Measurements from ENCODE around the gene MAEL. TPM values are rescaled to one million over a fixed set of nuclear protein-coding genes. Genes with fewer than 3 reads are reported as not detected.

Gene MAEL
- total RNA-seq, 1 experiment from 2014 or later = not detected

DNA sequence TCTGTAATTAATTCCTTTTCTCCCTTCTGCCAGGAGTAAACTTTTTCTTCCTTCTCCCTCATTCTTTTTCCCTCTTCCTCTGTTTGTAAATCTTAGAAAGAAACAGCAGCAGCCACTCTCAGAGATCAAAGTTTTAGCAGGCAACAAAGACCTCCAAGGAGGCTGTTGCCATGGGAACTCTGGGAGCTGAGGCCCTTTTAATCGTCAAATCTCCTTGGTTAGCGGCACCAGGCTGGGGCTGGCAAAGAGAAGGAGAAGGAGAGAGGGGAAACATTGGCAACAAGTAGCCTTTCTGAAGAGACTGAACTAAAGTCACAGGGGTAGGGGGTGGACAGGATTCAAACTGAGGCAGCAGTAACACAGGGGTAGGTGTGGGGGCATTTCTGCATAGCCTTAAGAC lies 38.9 kb upstream of the MAEL start:
- no peak for TF ChIP-seq EZH2phosphoT487 (IDR thresholded peaks at IDR 0.05; ENCODE audit: borderline replicate concordance, low read length)
- no peak for TF ChIP-seq CTCF (conservative IDR thresholded peaks at IDR 0.05; ENCODE audit: low read depth, low read length)
- TF ChIP-seq EZH2 (IDR thresholded peaks at IDR 0.05; ENCODE audit: low read length, unreplicated experiment) = no peak
- POLR2A ChIA-PET (ENCODE audit: unreplicated experiment) = no interaction called here
- no peaks in the 10 kb centered on the region for H3F3A ChIP-seq (ENCODE audit: low read length, unreplicated experiment)
- H3K9me2 ChIP-seq (replicated peaks; ENCODE audit: low read length) = no peaks in the 10 kb centered on the region
- no peaks in the 10 kb centered on the region for H3K79me2 ChIP-seq (ENCODE audit: low read length)
- no peaks in the 10 kb centered on the region for H3K9me3 ChIP-seq (ENCODE audit: low read length)
- intact Hi-C loops (cut with micrococcal nuclease) = no loop called here
- DNase-seq = no peak
- H3K4me2 ChIP-seq (ENCODE audit: low read length) = no peak overlapping the region
- H3K27me3 ChIP-seq (ENCODE audit: low read length) = peaks cover 56% of the 10 kb centered on the region
- no peak for ATAC-seq
- H3K9ac ChIP-seq (ENCODE audit: low read length) = no peak overlapping the region
- H4K20me1 ChIP-seq (ENCODE audit: low read length) = no peaks in the 10 kb centered on the region
- no peak overlapping the region for H2AFZ ChIP-seq (ENCODE audit: low read length)
- no peaks in the 10 kb centered on the region for H3K36me3 ChIP-seq (ENCODE audit: low read depth, low read length)
- no peak overlapping the region for H3K4me3 ChIP-seq (ENCODE audit: low read length)
- H3K4me1 ChIP-seq (ENCODE audit: insufficient read depth, low read length) = peaks cover 13% of the 10 kb centered on the region
- BruUV-seq (replicated peaks) = no TSS peak
- CTCF ChIA-PET = no interaction called here
- H3K27ac ChIP-seq (ENCODE audit: low read length) = no peak overlapping the region

GRCh38 chr1:166951050-166951449 lies 38.0 kb upstream of the MAEL start:
- intact Hi-C loops (cut with micrococcal nuclease) = no loop called here
- BruUV-seq (replicated peaks) = no TSS peak
- Histone ChIP-seq H3K36me3 (ENCODE audit: low read depth, low read length) (no peaks in the 10 kb centered on the region), H3K27ac (ENCODE audit: low read length) (no peak overlapping the region), H3K9ac (ENCODE audit: low read length) (no peak overlapping the region), H2AFZ (ENCODE audit: low read length) (no peak overlapping the region), H3K9me2 (replicated peaks; ENCODE audit: low read length) (no peaks in the 10 kb centered on the region), H3K4me1 (ENCODE audit: insufficient read depth, low read length) (peaks cover 13% of the 10 kb centered on the region), H3K4me2 (ENCODE audit: low read length) (no peak overlapping the region), H4K20me1 (ENCODE audit: low read length) (no peaks in the 10 kb centered on the region), H3K4me3 (ENCODE audit: low read length) (no peak overlapping the region), H3F3A (ENCODE audit: low read length, unreplicated experiment) (no peaks in the 10 kb centered on the region), H3K27me3 (ENCODE audit: low read length) (peaks cover 54% of the 10 kb centered on the region), H3K9me3 (ENCODE audit: low read length) (no peaks in the 10 kb centered on the region), H3K79me2 (ENCODE audit: low read length) (no peaks in the 10 kb centered on the region)
- POLR2A ChIA-PET (ENCODE audit: unreplicated experiment) = no interaction called here
- CTCF ChIA-PET = no interaction called here
- TF ChIP-seq CTCF (conservative IDR thresholded peaks at IDR 0.05; ENCODE audit: low read depth, low read length) (no peak), EZH2phosphoT487 (IDR thresholded peaks at IDR 0.05; ENCODE audit: borderline replicate concordance, low read length) (no peak), EZH2 (IDR thresholded peaks at IDR 0.05; ENCODE audit: low read length, unreplicated experiment) (no peak)
- DNase-seq = no peak
- ATAC-seq = no peak

DNA sequence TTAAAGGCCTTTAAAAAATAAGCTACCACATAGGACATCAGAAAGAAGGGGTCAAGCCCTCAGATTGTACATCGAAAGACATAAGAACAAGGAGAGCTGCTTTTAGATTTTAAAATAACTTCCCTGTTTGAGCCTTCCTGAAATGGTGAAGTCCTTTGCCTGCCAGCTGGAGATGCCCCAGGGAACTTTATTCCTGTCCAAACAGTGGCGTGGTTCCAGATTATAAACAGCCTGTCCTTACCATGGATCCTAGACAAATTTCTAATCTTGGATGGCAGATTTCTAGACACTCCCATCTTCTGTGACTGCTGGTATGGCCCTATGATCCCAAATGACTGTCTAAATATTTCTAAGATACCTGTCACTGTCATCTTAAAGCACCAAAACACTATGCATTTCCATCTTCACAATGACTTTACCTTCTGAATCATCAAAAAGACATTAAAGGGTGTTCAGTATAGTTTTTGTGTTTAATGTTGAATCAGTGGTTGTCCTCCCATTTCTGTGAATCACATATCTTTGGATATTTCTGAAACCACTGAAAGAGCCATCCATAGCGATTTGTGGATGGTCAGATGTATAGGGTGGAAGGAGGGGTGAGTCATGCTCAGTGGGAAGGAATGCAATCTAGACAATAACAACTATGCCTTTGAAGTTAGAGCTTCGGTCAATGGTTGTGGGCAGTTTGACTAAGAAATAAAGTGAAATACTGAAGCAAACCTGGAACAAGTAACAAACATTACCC lies 36.9 kb upstream of the MAEL start:
- intact Hi-C loops (cut with micrococcal nuclease) = no loop called here
- no peaks in the 10 kb centered on the region for H3K36me3 ChIP-seq (ENCODE audit: low read depth, low read length)
- H3K4me3 ChIP-seq (ENCODE audit: low read length) = no peak overlapping the region
- ATAC-seq = no peak; the same call in 1 of the 2 replicates
- peak; percentile 79 for DNase-seq
- H3K79me2 ChIP-seq (ENCODE audit: low read length) = no peaks in the 10 kb centered on the region
- H3F3A ChIP-seq (ENCODE audit: low read length, unreplicated experiment) = no peaks in the 10 kb centered on the region
- H3K27ac ChIP-seq (ENCODE audit: low read length) = no peak overlapping the region
- TF ChIP-seq EZH2phosphoT487 (IDR thresholded peaks at IDR 0.05; ENCODE audit: borderline replicate concordance, low read length) = no peak
- TF ChIP-seq CTCF (conservative IDR thresholded peaks at IDR 0.05; ENCODE audit: low read depth, low read length) = no peak
- TF ChIP-seq EZH2 (IDR thresholded peaks at IDR 0.05; ENCODE audit: low read length, unreplicated experiment) = no peak
- H3K27me3 ChIP-seq (ENCODE audit: low read length) = peaks cover 55% of the 10 kb centered on the region
- H3K4me2 ChIP-seq (ENCODE audit: low read length) = no peak overlapping the region
- H3K9me2 ChIP-seq (replicated peaks; ENCODE audit: low read length) = no peaks in the 10 kb centered on the region
- POLR2A ChIA-PET (ENCODE audit: unreplicated experiment) = no interaction called here
- no peak overlapping the region for H3K9ac ChIP-seq (ENCODE audit: low read length)
- H3K4me1 ChIP-seq (ENCODE audit: insufficient read depth, low read length) = peaks cover 13% of the 10 kb centered on the region
- no TSS peak for BruUV-seq (replicated peaks)
- CTCF ChIA-PET = no interaction called here
- no peaks in the 10 kb centered on the region for H3K9me3 ChIP-seq (ENCODE audit: low read length)
- H2AFZ ChIP-seq (ENCODE audit: low read length) = no peak overlapping the region
- H4K20me1 ChIP-seq (ENCODE audit: low read length) = no peaks in the 10 kb centered on the region
